ENCODE results near the gene FGD4. TPM values are rescaled to one million over a fixed set of nuclear protein-coding genes. Genes with fewer than 3 reads are reported as not detected.
A peak's percentile ranks its signal among the peaks of the same experiment; 100 is the strongest.

The FGD4 gene
- total and polyA plus RNA-seq, 2 of the 4 experiments (the other 2 are of a cell fraction) = 2.1 to 8.8 TPM

DNA sequence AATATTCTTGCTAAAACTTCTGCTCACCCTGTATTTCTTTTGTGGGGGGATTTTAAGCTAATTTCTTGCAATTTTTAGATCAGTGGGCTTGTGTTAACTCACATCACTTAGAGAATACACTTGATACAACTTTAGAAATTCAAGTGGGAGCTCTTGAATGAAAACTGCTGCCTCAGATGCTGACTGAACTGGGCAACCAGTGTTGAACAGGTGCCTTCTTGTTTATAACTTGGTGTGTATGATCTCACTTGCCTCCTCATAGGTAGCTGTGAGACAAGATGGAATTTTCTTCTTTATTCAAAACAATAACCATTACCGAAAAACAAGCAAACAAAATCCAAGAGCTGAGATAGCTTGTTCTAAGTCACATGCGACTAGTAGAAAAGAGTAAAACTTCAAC lies 63.5 kb downstream of the FGD4 start:
- H3K18ac ChIP-seq (ENCODE audit: low read depth, low read length) = no peak overlapping the region
- no peak overlapping the region for H2AK9ac ChIP-seq (replicated peaks; ENCODE audit: low read depth, low read length, poor library complexity)
- H3K56ac ChIP-seq (ENCODE audit: extremely low read depth, insufficient read depth, low read length) = no peak overlapping the region
- H4K91ac ChIP-seq (ENCODE audit: insufficient read depth, low read depth, low read length) = no peak overlapping the region
- no peak overlapping the region for H4K5ac ChIP-seq (ENCODE audit: low read depth, low read length)
- intact Hi-C loops (cut with micrococcal nuclease) (no loop called here), in situ Hi-C loops (cut with MboI; ENCODE audit: low sequenced_read_pairs) (loop anchor here (25.0 kb wide), 1 partner anchor 1549 kb away; the partner anchor contains the start of gene ALG10), dilution Hi-C loops (cut with HindIII; ENCODE audit: low sequenced_read_pairs, unreplicated experiment) (no loop called here)
- H3K27me3 ChIP-seq (ENCODE audit: control insufficient read depth, insufficient read depth, low read length) = no peaks in the 10 kb centered on the region
- peaks cover 2% of the 10 kb centered on the region; the same call in 1 of the 2 replicates for H3K4me1 ChIP-seq (ENCODE audit: control insufficient read depth, insufficient read depth, low read length)
- no peak overlapping the region for H3K9ac ChIP-seq (ENCODE audit: low read depth, low read length)
- no peaks in the 10 kb centered on the region for H3K9me3 ChIP-seq (ENCODE audit: control insufficient read depth, insufficient read depth, low read length)
- no peak for ATAC-seq (ENCODE audit: low read depth)
- peak overlapping the region; percentile 10; the same call in 1 of the 2 replicates for H2BK120ac ChIP-seq (ENCODE audit: low read depth, low read length)
- H3K4me3 ChIP-seq (ENCODE audit: insufficient read depth, low read depth, low read length) = no peak overlapping the region
- H3K4ac ChIP-seq (ENCODE audit: low read depth, low read length) = no peak overlapping the region
- H3K4me2 ChIP-seq (ENCODE audit: low read depth, low read length) = no peak overlapping the region
- no peak overlapping the region for H4K8ac ChIP-seq (ENCODE audit: low read depth in 2 of 2, low read length in 2 of 2)
- H3K9me1 ChIP-seq (ENCODE audit: insufficient read depth, low read length) = no peaks in the 10 kb centered on the region
- no peak overlapping the region for H2BK15ac ChIP-seq (ENCODE audit: low read depth, low read length)
- H3K36me3 ChIP-seq (ENCODE audit: control insufficient read depth, insufficient read depth, low read length) = no peaks in the 10 kb centered on the region
- H2AK5ac ChIP-seq (ENCODE audit: low read depth, low read length) = no peak overlapping the region
- H4K20me1 ChIP-seq (ENCODE audit: insufficient read depth, low read length) = no peaks in the 10 kb centered on the region
- no peak overlapping the region for H3K14ac ChIP-seq (replicated peaks; ENCODE audit: low read depth, low read length)
- DNase-seq = no peak
- no peaks in the 10 kb centered on the region for H3K79me1 ChIP-seq (ENCODE audit: low read depth in 1 of 2, low read length in 2 of 2)
- POLR2A ChIA-PET (ENCODE audit: unreplicated experiment) = no interaction called here
- H3K23ac ChIP-seq (ENCODE audit: low read depth, low read length) = no peak overlapping the region
- H2BK20ac ChIP-seq (ENCODE audit: low read depth, low read length) = no peak overlapping the region; the same call in 1 of the 2 replicates
- BruUV-seq (replicated peaks) = no TSS peak
- WGBS, 2 experiments (ENCODE audit: extremely low coverage in 2 of 2, insufficient read length in 1 of 2) = no CpG with 5 or more reads among the region's 2 CpGs
- no peak overlapping the region for H2BK5ac ChIP-seq (ENCODE audit: low read depth, low read length, poor library complexity, severe bottlenecking)
- H3K27ac ChIP-seq (ENCODE audit: insufficient read depth, low read length) = no peak overlapping the region
- no peak overlapping the region for H2AFZ ChIP-seq (replicated peaks; ENCODE audit: low read length, poor library complexity)
- no peak for TF ChIP-seq MXI1 (IDR thresholded peaks at IDR 0.05; ENCODE audit: borderline replicate concordance, low read depth, low read length)
- CTCF ChIA-PET = no interaction called here

All from IMR-90 (cell line).